Stomach smooth muscle (tissue), 2 donors: Measurements from ENCODE around the gene LRFN4.

Source experiments
- H3K27ac ChIP-seq: one replicate; pipeline ENCODE4 v1.7.0; 2013; ENCODE audit warnings: mild to moderate bottlenecking, low read length, inconsistent platforms
- H3K27me3 ChIP-seq, 2 donors: one replicate each; pipeline ENCODE4 v1.7.0; 2013; ENCODE audit warnings: low read length in 2 of 2; ENCODE audit not compliant: insufficient read depth in 2 of 2, control insufficient read depth in 1 of 2
- H3K36me3 ChIP-seq, 2 donors: one replicate each; pipeline ENCODE4 v1.7.0; 2013; ENCODE audit warnings: low read length in 2 of 2; ENCODE audit not compliant: control insufficient read depth in 2 of 2, insufficient read depth in 2 of 2
- H3K4me1 ChIP-seq: one replicate; pipeline ENCODE4 v1.7.0; 2013; ENCODE audit warnings: low read length; ENCODE audit not compliant: control insufficient read depth, insufficient read depth
- H3K4me3 ChIP-seq, 2 donors: one replicate each; pipeline ENCODE4 v1.7.0; 2013; ENCODE audit warnings: low read length in 2 of 2
- H3K9ac ChIP-seq, 2 donors: one replicate each; pipeline ENCODE4 v1.7.0; 2013; ENCODE audit warnings: low read length in 2 of 2, mild to moderate bottlenecking in 1 of 2
- H3K9me3 ChIP-seq, 2 donors: one replicate each; pipeline ENCODE4 v1.7.0; 2013; ENCODE audit warnings: low read length in 2 of 2; ENCODE audit not compliant: control insufficient read depth in 2 of 2
- donor health status: healthy.
- donor health status: Pancreatic carcinoma.

LRFN4 gene

DNA sequence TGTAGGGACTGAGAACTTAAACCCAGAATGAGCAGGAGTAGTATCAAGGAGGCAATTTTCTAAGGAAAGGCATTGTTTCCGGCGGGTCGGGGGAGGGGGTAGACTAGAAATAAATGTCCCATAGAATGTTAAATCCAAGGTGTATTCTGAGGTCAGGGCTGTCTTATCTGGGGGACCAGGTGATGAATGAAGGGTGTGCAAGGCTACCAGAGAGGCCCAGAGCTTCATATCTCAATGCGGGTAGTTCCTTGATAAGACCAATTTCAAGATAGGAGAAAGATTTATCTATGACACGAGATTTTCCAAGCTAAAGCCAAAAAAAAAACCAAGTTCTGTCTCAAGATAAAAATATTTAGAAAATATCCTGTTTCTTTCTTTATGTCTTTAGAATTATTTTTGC is 21.9 kb upstream of the LRFN4 start:
- Histone ChIP-seq H3K36me3 (peaks cover 0 to 12% of the 10 kb centered on the region in 2 donors), H3K4me3 (no peak overlapping the region), H3K9ac (no peak overlapping the region), H3K9me3 (no peaks in the 10 kb centered on the region), H3K27ac (no peak overlapping the region), H3K27me3 (no peaks in the 10 kb centered on the region), H3K4me1 (no peaks in the 10 kb centered on the region)

DNA sequence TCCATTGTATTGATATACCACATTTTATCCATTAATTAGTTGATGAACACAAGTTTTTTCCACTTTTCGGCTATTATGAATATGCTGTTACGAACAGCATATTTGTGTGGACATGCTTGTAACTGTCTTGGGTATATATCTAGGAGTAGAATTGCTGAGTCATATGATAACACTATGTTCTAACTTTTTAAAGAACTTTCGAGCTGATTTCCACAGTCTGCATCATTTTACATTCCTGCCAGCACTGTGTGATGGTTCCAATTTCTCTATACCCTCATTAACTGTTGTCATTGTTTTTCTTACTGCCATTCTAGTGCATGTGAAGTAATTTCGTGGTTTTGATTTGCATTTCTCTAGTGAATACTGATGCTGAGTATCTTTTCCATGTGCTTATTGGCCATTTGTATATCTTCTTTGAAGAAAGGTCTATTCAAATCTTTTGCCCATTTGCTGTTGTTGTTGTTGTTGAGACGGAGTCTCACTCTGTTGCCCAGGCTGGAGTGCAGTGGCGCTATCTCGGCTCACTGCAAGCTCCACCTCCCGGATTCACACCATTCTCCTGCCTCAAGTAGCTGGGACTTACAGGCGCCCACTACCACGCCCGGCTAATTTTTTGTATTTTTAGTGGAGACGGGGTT is 21.0 kb upstream of the LRFN4 start:
- no peak overlapping the region for H3K9ac ChIP-seq
- H3K27me3 ChIP-seq, result no peaks in the 10 kb centered on the region
- no peak overlapping the region for H3K4me3 ChIP-seq
- no peaks in the 10 kb centered on the region for H3K4me1 ChIP-seq
- H3K36me3 ChIP-seq, result peaks cover 0 to 12% of the 10 kb centered on the region in 2 donors
- H3K9me3 ChIP-seq, result no peaks in the 10 kb centered on the region
- no peak overlapping the region for H3K27ac ChIP-seq

DNA sequence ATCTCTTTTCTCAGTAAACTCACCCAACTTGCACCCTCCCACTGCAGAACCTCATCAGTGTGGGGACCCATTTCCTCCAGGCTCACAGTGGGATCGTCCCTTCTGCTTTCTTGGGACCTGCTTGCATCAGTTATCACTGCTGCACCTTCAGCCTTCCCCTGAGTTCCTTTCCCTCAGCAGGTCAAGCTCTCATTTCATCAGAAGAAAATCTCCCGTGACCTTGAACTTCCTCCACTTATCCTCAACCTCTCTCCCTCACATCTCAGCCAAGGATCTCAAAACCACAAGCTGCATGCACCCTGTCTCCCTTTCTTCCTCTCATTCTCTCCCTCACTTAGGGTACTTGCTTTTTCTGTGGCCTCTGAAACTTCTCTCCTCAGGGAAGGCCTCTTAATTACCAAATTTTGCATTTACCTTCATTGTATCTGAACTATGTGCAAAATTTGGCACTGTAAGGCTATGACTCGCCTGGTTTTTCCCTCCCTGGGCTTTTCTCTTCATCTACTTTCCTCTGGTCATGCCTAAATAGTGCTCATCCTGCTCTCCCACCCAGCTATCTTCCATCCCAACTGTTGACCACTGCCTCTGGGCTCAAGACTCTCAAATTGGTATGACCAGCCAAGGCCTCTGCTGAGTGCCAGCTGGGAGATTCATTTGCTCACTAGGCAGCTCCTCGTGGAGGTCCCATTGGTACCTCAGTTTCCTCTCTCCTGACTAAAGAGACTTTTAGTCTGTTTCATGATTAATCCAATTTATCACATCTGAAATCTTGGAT is 16.4 kb upstream of the LRFN4 start:
- no peaks in the 10 kb centered on the region for H3K9me3 ChIP-seq
- H3K27ac ChIP-seq, result no peak overlapping the region
- peak overlapping the region in 1 of 2 donors; percentile 13 for H3K9ac ChIP-seq
- no peaks in the 10 kb centered on the region for H3K27me3 ChIP-seq
- peaks cover 35% of the 10 kb centered on the region for H3K4me1 ChIP-seq
- H3K36me3 ChIP-seq, result peaks cover 0 to 13% of the 10 kb centered on the region in 2 donors
- no peak overlapping the region for H3K4me3 ChIP-seq

DNA sequence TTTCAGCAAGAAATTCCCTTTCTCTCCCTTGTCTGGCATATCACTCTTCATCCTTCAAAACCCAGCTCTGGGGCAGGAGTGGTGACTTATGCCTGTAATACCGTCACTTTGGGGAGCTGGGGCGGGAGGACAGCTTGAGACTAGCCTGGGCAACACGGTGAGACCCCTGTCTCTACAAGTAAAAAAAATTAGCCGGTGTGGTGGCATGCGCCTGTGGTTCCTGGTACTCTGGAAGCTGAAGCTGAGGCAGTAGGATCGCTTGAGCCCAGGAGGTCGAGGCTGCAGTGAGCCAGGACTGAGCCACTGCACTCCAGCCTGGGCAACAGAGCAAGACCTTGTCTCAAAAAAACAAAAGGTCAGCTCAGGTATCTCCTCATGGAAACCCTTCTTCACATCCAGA is 15.0 kb upstream of the LRFN4 start:
- no peak overlapping the region for H3K27ac ChIP-seq
- no peaks in the 10 kb centered on the region for H3K27me3 ChIP-seq
- H3K4me1 ChIP-seq, result peaks cover 35% of the 10 kb centered on the region
- peak overlapping the region; percentile 96 for H3K9ac ChIP-seq
- H3K9me3 ChIP-seq, result no peaks in the 10 kb centered on the region
- H3K4me3 ChIP-seq, result peak overlapping the region; percentile 99 to 100
- peaks cover 0 to 18% of the 10 kb centered on the region in 2 donors for H3K36me3 ChIP-seq

DNA sequence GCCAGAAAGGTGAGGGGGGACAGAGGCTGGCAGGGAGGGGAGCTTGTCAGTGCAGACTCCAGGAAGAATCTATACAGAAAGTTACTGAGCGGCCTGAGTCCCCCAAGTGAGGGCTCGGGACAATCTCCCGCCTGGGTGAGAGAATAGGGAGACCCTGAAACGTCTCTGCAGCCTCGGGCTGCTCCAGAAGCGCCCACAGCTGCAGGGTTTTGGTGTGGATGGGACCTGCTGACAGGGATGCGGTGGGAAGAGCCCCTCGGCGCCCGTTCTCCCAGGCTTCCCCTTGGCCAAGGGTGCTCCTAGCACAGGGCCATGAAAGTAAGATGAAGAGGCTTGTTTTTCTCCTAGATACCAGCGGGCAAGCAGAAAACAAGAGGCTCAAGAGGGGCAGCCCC is 14.4 kb upstream of the LRFN4 start:
- Histone ChIP-seq H3K36me3 (peaks cover 0 to 19% of the 10 kb centered on the region in 2 donors), H3K9me3 (no peaks in the 10 kb centered on the region), H3K4me1 (peaks cover 35% of the 10 kb centered on the region), H3K27ac (peak overlapping the region; percentile 92), H3K4me3 (peak overlapping the region; percentile 99 to 100), H3K9ac (peak overlapping the region; percentile 96), H3K27me3 (no peaks in the 10 kb centered on the region)

DNA sequence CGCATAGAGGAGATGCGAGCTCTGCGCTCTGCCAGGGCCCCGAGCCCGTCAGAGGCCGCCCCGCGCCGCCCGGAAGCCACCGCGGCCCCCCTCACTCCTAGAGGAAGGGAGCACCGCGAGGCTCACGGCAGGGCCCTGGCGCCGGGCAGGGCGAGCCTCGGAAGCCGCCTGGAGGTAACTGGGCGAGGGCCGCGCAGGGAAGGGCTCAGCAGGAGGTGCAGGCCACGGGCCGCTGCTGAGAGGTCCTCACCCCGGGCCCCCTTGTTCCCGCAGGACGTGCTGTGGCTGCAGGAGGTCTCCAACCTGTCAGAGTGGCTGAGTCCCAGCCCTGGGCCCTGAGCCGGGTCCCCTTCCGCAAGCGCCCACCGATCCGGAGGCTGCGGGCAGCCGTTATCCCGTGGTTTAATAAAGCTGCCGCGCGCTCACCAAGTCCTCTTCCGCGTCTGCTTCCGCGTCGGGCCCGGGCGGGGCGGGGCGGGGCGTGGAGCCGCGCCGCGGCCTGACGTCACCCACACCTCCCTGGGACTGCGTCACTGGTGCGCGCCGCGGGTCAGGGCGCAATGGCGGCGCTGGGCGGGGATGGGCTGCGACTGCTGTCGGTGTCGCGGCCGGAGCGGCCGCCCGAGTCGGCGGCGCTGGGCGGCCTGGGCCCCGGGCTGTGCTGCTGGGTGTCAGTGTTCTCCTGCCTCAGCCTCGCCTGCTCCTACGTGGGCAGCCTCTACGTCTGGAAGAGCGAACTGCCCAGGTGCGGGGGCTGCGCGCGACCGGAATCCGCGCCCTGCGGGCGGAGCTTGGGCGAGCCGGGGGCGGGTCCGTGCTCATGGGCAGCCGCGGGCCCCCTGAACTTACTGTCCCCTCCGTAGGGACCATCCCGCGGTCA is 13.7 kb upstream of the LRFN4 start, which contains the start of gene RCE1:
Gene RCE1, plus strand, starts transcription at position 546 of the 880 bp plus-strand sequence. Its CDS starts 15 bp downstream, at position 561.
- H3K9me3 ChIP-seq, result no peaks in the 10 kb centered on the region
- H3K4me1 ChIP-seq, result peaks cover 35% of the 10 kb centered on the region
- H3K4me3 ChIP-seq, result peak within 1 kb of the TSS; percentile 99 to 100
- no peaks in the 10 kb centered on the region for H3K27me3 ChIP-seq
- peak within 1 kb of the TSS; percentile 92 for H3K27ac ChIP-seq
- peak within 1 kb of the TSS; percentile 96 for H3K9ac ChIP-seq
- H3K36me3 ChIP-seq, result peaks cover 0 to 16% of the 10 kb centered on the region in 2 donors

DNA sequence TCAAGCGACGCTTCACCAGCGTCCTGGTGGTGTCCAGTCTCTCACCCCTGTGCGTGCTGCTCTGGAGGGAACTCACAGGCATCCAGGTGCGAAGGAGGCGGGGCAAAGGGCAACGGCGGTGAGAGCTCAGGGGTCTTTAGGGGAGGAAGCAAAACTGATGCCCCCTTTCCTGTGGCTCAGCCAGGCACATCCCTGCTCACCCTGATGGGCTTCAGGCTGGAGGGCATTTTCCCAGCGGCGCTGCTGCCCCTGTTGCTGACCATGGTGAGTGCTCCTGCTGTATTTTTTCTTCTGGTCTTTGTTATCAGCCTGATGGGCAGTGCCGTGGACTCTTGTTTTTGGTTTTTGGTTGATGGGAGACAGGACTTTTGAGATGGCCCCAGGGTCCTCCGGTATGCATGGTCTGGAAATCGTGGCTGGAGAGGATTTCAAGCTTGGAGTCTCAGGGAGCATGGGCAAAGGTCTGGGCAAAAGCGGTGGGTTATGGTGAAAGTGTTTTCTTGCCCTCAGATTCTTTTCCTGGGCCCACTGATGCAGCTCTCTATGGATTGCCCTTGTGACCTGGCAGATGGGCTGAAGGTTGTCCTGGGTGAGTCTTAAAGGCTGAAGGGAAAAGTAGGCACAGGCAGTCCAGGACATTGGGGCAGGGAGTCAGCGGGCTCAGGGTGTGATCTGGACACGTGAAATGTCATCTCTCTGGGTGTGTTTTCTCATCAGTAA is 12.9 kb upstream of the LRFN4 start:
- H3K27ac ChIP-seq, result peak overlapping the region; percentile 92
- no peaks in the 10 kb centered on the region for H3K27me3 ChIP-seq
- peak overlapping the region; percentile 95 to 96 for H3K9ac ChIP-seq
- peak overlapping the region; percentile 99 to 100 for H3K4me3 ChIP-seq
- peaks cover 35% of the 10 kb centered on the region for H3K4me1 ChIP-seq
- no peaks in the 10 kb centered on the region for H3K9me3 ChIP-seq
- H3K36me3 ChIP-seq, result peaks cover 0 to 18% of the 10 kb centered on the region in 2 donors

DNA sequence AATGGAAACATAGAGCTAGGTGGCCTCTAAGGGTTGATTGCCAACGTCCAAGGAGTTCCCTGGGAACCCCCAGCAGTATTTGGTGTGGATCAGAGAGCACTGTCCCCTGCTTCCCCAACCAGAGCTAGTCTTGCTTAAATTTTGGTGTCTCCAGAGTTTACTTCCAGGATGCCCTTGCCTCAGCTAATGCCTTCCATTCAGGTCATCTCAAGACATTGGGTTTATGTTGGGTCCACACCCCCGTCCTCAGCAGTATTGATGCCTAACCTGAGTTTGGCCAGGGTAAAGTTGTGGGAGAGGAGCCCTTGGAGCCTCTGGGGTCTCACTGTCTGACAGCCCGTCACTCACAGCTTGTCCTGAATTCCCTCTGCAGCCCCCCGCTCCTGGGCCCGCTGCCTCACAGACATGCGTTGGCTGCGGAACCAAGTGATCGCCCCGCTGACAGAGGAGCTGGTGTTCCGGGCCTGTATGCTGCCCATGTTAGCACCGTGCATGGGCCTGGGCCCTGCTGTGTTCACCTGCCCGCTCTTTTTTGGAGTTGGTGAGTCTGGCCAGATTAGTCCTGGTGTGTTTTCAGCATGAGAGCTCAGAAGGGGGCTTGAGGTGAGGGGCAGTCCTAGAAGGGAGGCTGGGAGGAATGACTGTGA is 12.2 kb upstream of the LRFN4 start:
- Histone ChIP-seq H3K4me1 (peaks cover 35% of the 10 kb centered on the region), H3K4me3 (peak overlapping the region; percentile 99 to 100), H3K9me3 (no peaks in the 10 kb centered on the region), H3K27me3 (no peaks in the 10 kb centered on the region), H3K27ac (no peak overlapping the region), H3K36me3 (peaks cover 0 to 15% of the 10 kb centered on the region in 2 donors), H3K9ac (no peak overlapping the region)

DNA sequence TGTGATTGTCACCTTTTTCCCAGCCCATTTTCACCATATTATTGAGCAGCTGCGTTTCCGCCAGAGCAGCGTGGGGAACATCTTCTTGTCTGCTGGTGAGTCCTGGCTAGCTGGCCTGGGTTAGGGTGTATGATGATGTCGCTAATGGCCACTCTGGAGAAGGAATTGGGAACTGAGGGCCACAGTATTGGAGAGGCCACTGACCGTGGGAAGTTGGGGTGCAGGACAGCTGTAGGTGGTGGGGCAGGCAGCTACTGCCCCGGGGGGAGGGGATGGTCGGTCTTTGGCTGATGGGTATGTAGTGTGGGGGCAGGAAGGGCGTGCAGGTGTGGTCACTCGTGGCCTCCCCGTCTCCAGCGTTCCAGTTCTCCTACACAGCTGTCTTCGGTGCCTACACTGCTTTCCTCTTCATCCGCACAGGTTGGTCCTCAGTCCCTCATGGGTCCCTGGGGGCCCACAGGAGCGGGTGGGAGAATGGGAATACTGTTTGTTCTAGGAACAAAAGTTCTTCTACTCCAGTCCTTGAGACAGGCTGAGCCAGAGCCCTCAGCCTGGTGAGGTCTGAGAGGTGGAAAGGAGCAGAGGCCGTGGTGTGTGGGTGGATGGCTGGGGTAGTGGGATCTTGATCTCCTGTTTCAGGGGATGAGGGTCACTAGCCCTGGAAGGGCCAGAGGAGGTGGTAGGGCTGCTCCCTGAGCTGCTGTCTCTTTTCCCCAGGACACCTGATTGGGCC is 11.6 kb upstream of the LRFN4 start:
- H3K4me3 ChIP-seq, result no peak overlapping the region

More for the DNA sequence above, 11.6 kb upstream of the LRFN4 start:
- Histone ChIP-seq H3K27ac (no peak overlapping the region), H3K27me3 (no peaks in the 10 kb centered on the region), H3K9ac (no peak overlapping the region), H3K4me1 (peaks cover 35% of the 10 kb centered on the region), H3K36me3 (peaks cover 0 to 13% of the 10 kb centered on the region in 2 donors), H3K9me3 (no peaks in the 10 kb centered on the region)
